Measurements from ENCODE around the gene KLK6. TPM values are rescaled to one million over a fixed set of nuclear protein-coding genes. Genes with fewer than 3 reads are reported as not detected.
A peak's percentile ranks its signal among the peaks of the same experiment; 100 is the strongest.

The KLK6 gene
- total RNA-seq, 3 donors from 2014 or later = not detected

GRCh38 chr19:50952910-50953309 is 16.5 kb downstream of the KLK6 start, which contains the start of gene KLK5:
Gene KLK5, minus strand, starts transcription at chr19:50953038. Its CDS starts 381 bp downstream, at chr19:50952657.
- DNase-seq (no peak), ATAC-seq (no peak)
- Mint-ChIP-seq H3K4me1 (ENCODE audit: low read depth) (no peaks in the 10 kb centered on the region), H3K4me3 (no peak within 1 kb of the TSS), H3K36me3 (ENCODE audit: insufficient read depth) (no peaks in the 10 kb centered on the region), H3K27me3 (ENCODE audit: low read depth) (peaks cover 38% of the 10 kb centered on the region), H3K9me3 (no peaks in the 10 kb centered on the region)

- H3K27me3 Mint-ChIP-seq (ENCODE audit: low read depth) = peaks cover 33% of the 10 kb centered on the region
- no peaks in the 10 kb centered on the region for H3K4me1 Mint-ChIP-seq (ENCODE audit: low read depth)
- no peak for ATAC-seq
- DNase-seq = no peak
- no peak overlapping the region for H3K4me3 Mint-ChIP-seq
- no peaks in the 10 kb centered on the region for H3K9me3 Mint-ChIP-seq
- H3K36me3 Mint-ChIP-seq (ENCODE audit: insufficient read depth) = no peaks in the 10 kb centered on the region
These were observed 19.5 kb downstream of the KLK6 start for GRCh38 chr19:50949861-50950260.

GRCh38 chr19:50947123-50947522 is 22.3 kb downstream of the KLK6 start:
- H3K9me3 Mint-ChIP-seq = peaks cover 2% of the 10 kb centered on the region
- H3K36me3 Mint-ChIP-seq (ENCODE audit: insufficient read depth) = no peaks in the 10 kb centered on the region
- H3K27me3 Mint-ChIP-seq (ENCODE audit: low read depth) = peaks cover 33% of the 10 kb centered on the region
- H3K4me1 Mint-ChIP-seq (ENCODE audit: low read depth) = no peaks in the 10 kb centered on the region
- DNase-seq (no peak), ATAC-seq (no peak)
- H3K4me3 Mint-ChIP-seq = no peak overlapping the region

- no peak for DNase-seq
- Mint-ChIP-seq H3K4me3 (no peak overlapping the region), H3K36me3 (ENCODE audit: insufficient read depth) (no peaks in the 10 kb centered on the region), H3K4me1 (ENCODE audit: low read depth) (no peaks in the 10 kb centered on the region), H3K27me3 (ENCODE audit: low read depth) (peaks cover 31% of the 10 kb centered on the region), H3K9me3 (peaks cover 4% of the 10 kb centered on the region)
- ATAC-seq = no peak
These were observed 24.6 kb downstream of the KLK6 start for GRCh38 chr19:50944795-50945194.

- DNase-seq (no peak), ATAC-seq (no peak)
- Mint-ChIP-seq H3K4me1 (ENCODE audit: low read depth) (no peaks in the 10 kb centered on the region), H3K36me3 (ENCODE audit: insufficient read depth) (no peaks in the 10 kb centered on the region), H3K9me3 (peaks cover 10% of the 10 kb centered on the region), H3K27me3 (ENCODE audit: low read depth) (peaks cover 26% of the 10 kb centered on the region), H3K4me3 (no peak overlapping the region)
These were observed 26.1 kb downstream of the KLK6 start for GRCh38 chr19:50943074-50943828.

- H3K36me3 Mint-ChIP-seq (ENCODE audit: insufficient read depth) = no peaks in the 10 kb centered on the region
- H3K9me3 Mint-ChIP-seq = peaks cover 10% of the 10 kb centered on the region
- H3K4me3 Mint-ChIP-seq = no peak overlapping the region
- DNase-seq (no peak), ATAC-seq (no peak)
- H3K4me1 Mint-ChIP-seq (ENCODE audit: low read depth) = no peaks in the 10 kb centered on the region
- peaks cover 38% of the 10 kb centered on the region for H3K27me3 Mint-ChIP-seq (ENCODE audit: low read depth)
These were observed 29.8 kb downstream of the KLK6 start for GRCh38 chr19:50939596-50939995.

GRCh38 chr19:50933640-50934039 is 35.8 kb downstream of the KLK6 start:
- H3K36me3 Mint-ChIP-seq (ENCODE audit: insufficient read depth) = no peaks in the 10 kb centered on the region

GRCh38 chr19:50932690-50933083 is 36.7 kb downstream of the KLK6 start:
- ATAC-seq = no peak

More at GRCh38 chr19:50933640-50934039, 35.8 kb downstream of the KLK6 start:
- H3K9me3 Mint-ChIP-seq = no peaks in the 10 kb centered on the region
- H3K4me3 Mint-ChIP-seq = no peak overlapping the region
- no peaks in the 10 kb centered on the region for H3K4me1 Mint-ChIP-seq (ENCODE audit: low read depth)
- ATAC-seq (no peak), DNase-seq (no peak)
- peaks cover 50% of the 10 kb centered on the region for H3K27me3 Mint-ChIP-seq (ENCODE audit: low read depth)

GRCh38 chr19:50932018-50932689 is 37.2 kb downstream of the KLK6 start:
- Mint-ChIP-seq H3K27me3 (ENCODE audit: low read depth) (peaks cover 58% of the 10 kb centered on the region), H3K4me3 (no peak overlapping the region), H3K36me3 (ENCODE audit: insufficient read depth) (no peaks in the 10 kb centered on the region), H3K4me1 (ENCODE audit: low read depth) (no peaks in the 10 kb centered on the region), H3K9me3 (no peaks in the 10 kb centered on the region)
- DNase-seq = no peak
- ATAC-seq = no peak

More at GRCh38 chr19:50932690-50933083, 36.7 kb downstream of the KLK6 start:
- H3K36me3 Mint-ChIP-seq (ENCODE audit: insufficient read depth) = no peaks in the 10 kb centered on the region
- peaks cover 57% of the 10 kb centered on the region for H3K27me3 Mint-ChIP-seq (ENCODE audit: low read depth)
- DNase-seq = no peak
- no peaks in the 10 kb centered on the region for H3K9me3 Mint-ChIP-seq
- no peak overlapping the region for H3K4me3 Mint-ChIP-seq
- no peaks in the 10 kb centered on the region for H3K4me1 Mint-ChIP-seq (ENCODE audit: low read depth)

- H3K36me3 Mint-ChIP-seq (ENCODE audit: insufficient read depth) = no peaks in the 10 kb centered on the region
- no peaks in the 10 kb centered on the region for H3K9me3 Mint-ChIP-seq
- DNase-seq (no peak), ATAC-seq (no peak)
- no peak overlapping the region for H3K4me3 Mint-ChIP-seq
- peaks cover 53% of the 10 kb centered on the region for H3K27me3 Mint-ChIP-seq (ENCODE audit: low read depth)
- no peaks in the 10 kb centered on the region for H3K4me1 Mint-ChIP-seq (ENCODE audit: low read depth)
These were observed 38.4 kb downstream of the KLK6 start for GRCh38 chr19:50931023-50931422.

- Mint-ChIP-seq H3K9me3 (no peaks in the 10 kb centered on the region), H3K27me3 (ENCODE audit: low read depth) (peaks cover 56% of the 10 kb centered on the region)
- no peak for ATAC-seq
These were observed 40.6 kb downstream of the KLK6 start for GRCh38 chr19:50928831-50929230.

GRCh38 chr19:50926144-50926543 is 43.2 kb downstream of the KLK6 start:
- Mint-ChIP-seq H3K36me3 (ENCODE audit: insufficient read depth) (no peaks in the 10 kb centered on the region), H3K9me3 (no peaks in the 10 kb centered on the region), H3K4me3 (no peak overlapping the region), H3K27me3 (ENCODE audit: low read depth) (peaks cover 46% of the 10 kb centered on the region), H3K4me1 (ENCODE audit: low read depth) (peaks cover 7% of the 10 kb centered on the region)
- DNase-seq = no peak
- ATAC-seq = no peak

More at GRCh38 chr19:50928831-50929230, 40.6 kb downstream of the KLK6 start:
- DNase-seq = no peak
- Mint-ChIP-seq H3K36me3 (ENCODE audit: insufficient read depth) (no peaks in the 10 kb centered on the region), H3K4me3 (no peak overlapping the region), H3K4me1 (ENCODE audit: low read depth) (no peaks in the 10 kb centered on the region)

- no peaks in the 10 kb centered on the region for H3K36me3 Mint-ChIP-seq (ENCODE audit: insufficient read depth)
- H3K27me3 Mint-ChIP-seq (ENCODE audit: low read depth) = peaks cover 43% of the 10 kb centered on the region
- H3K4me3 Mint-ChIP-seq = no peak overlapping the region
- no peak for DNase-seq
- no peaks in the 10 kb centered on the region for H3K9me3 Mint-ChIP-seq
- H3K4me1 Mint-ChIP-seq (ENCODE audit: low read depth) = peaks cover 7% of the 10 kb centered on the region
- ATAC-seq = no peak
These were observed 43.7 kb downstream of the KLK6 start for GRCh38 chr19:50925734-50926133.

- peaks cover 7% of the 10 kb centered on the region for H3K4me1 Mint-ChIP-seq (ENCODE audit: low read depth)
- no peaks in the 10 kb centered on the region for H3K36me3 Mint-ChIP-seq (ENCODE audit: insufficient read depth)
- peaks cover 44% of the 10 kb centered on the region for H3K27me3 Mint-ChIP-seq (ENCODE audit: low read depth)
- no peaks in the 10 kb centered on the region for H3K9me3 Mint-ChIP-seq
- no peak for ATAC-seq
- no peak overlapping the region for H3K4me3 Mint-ChIP-seq
- DNase-seq = no peak
These were observed 44.8 kb downstream of the KLK6 start for GRCh38 chr19:50924586-50924985.

GRCh38 chr19:50922317-50922853 is 47.0 kb downstream of the KLK6 start:
- H3K27me3 Mint-ChIP-seq (ENCODE audit: low read depth) = peaks cover 47% of the 10 kb centered on the region
- peak; percentile 99 for ATAC-seq
- no peak overlapping the region for H3K4me3 Mint-ChIP-seq
- peak; percentile 65 for DNase-seq
- H3K9me3 Mint-ChIP-seq = no peaks in the 10 kb centered on the region
- no peaks in the 10 kb centered on the region for H3K36me3 Mint-ChIP-seq (ENCODE audit: insufficient read depth)
- peaks cover 7% of the 10 kb centered on the region for H3K4me1 Mint-ChIP-seq (ENCODE audit: low read depth)
